Measurements from ENCODE around the gene OR10H2.
"Not testable (repeated sequence)": the region's sequence is repeated elsewhere in the genome, so short reads cannot be mapped to it uniquely, and the experiment has no call there.

The OR10H2 gene

GRCh38 chr19:15774159-15774558, 46.3 kb downstream of the OR10H2 start:
- not testable (repeated sequence) for DNase-seq

DNA sequence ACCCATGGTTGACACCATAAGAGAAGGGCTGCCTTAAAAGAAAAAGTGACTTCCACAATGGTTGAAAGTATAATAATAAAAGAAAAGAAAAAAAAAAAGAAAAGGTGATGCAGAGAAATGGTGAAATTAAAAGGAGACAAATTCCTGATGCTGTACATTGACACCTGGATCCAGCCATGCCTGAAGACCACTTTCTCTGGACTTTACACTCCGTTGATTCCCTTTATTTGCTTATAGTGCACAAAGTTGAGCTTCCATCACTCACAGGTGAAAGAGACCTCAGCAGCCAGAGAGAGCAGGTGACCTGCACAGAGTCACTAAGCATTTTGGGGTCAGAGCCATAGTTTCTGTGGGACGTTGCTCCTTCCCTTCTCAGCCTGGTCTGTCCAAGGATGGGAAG, 47.4 kb downstream of the OR10H2 start:
- DNase-seq, result no peak

DNA sequence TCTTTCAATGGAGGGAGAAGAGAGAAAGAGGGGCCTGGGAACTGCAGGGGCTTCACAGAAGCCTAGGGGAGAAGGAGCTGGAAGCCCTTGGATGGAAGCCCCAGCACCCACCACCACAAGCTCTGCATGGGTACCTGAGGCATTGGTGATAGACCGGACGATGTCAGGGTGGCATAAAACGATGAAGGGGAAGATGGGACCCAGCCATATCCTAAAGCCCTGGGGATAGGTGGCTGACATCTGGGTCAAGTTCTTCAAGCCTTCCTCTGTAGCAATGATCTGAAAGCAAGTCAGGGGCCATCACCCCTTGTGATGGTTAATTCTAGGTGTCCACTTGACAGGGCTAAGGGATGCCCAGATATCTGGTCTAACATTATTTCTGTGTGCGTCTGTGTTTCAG, 48.4 kb downstream of the OR10H2 start:
- no peak for DNase-seq

GRCh38 chr19:15776991-15777970, 49.5 kb downstream of the OR10H2 start:
- no peak for DNase-seq
